HepG2 (cell line): ENCODE data around the gene TUBA4A. TPM values are rescaled to one million over a fixed set of nuclear protein-coding genes. Genes with fewer than 3 reads are reported as not detected.

ENCODE experiments used
- ASH2L ChIP-seq: fragments of 300-600, 200-600 bp; sonication (generic); IDR thresholded peaks from 2 replicates; pipeline ENCODE4 v1.7.0; 2017; ENCODE audit warnings: low read depth, mild to moderate bottlenecking, moderate library complexity, mixed read lengths, low read length; ENCODE audit not compliant: insufficient read length
- FOSL2 ChIP-seq: sonication (generic); formaldehyde crosslinking; IDR thresholded peaks from 2 replicates; pipeline ENCODE4 v1.4.0; 2020; ENCODE audit warnings: missing genetic modification reagents
- HNF4G ChIP-seq, 2 experiments: sonication (generic) in 1 of 2; formaldehyde crosslinking in 1 of 2; IDR thresholded peaks; 2 replicates each; pipeline versions ENCODE4 v1.4.0 to v1.6.1; 2011 to 2020; ENCODE audit warnings: borderline replicate concordance in 2 of 2, low read depth in 2 of 2, mild to moderate bottlenecking in 2 of 2, low read length in 1 of 2, missing genetic modification reagents in 1 of 2, moderate library complexity in 1 of 2
- HNRNPL ChIP-seq: fragments of 200-400 bp; formaldehyde crosslinking; IDR thresholded peaks from 2 replicates; pipeline ENCODE4 v1.6.1; 2017; ENCODE audit warnings: mild to moderate bottlenecking, low read depth, low read length
- KDM1A ChIP-seq: IDR thresholded peaks from 2 replicates; pipeline ENCODE4 v1.6.1; 2016; ENCODE audit warnings: missing compliant biosample characterization
- LBX2 ChIP-seq: sonication (generic); formaldehyde crosslinking; IDR thresholded peaks from 2 replicates; pipeline ENCODE4 v1.5.0; 2020; ENCODE audit warnings: missing genetic modification reagents, mild to moderate bottlenecking, borderline replicate concordance
- MIER3 ChIP-seq: IDR thresholded peaks from 2 replicates; pipeline ENCODE4 v1.6.1; 2016; ENCODE audit warnings: missing compliant biosample characterization, borderline replicate concordance
- NFYB ChIP-seq: sonication (generic); formaldehyde crosslinking; IDR thresholded peaks from 2 replicates; pipeline ENCODE4 v1.4.0; 2020; ENCODE audit warnings: missing genetic modification reagents
- PHB2 ChIP-seq: fragments of 450-650 bp; IDR thresholded peaks from 2 replicates; pipeline ENCODE4 v1.6.1; 2018; ENCODE audit not compliant: partially characterized antibody
- SNAI1 ChIP-seq: sonication (generic); formaldehyde crosslinking; IDR thresholded peaks from 2 replicates; pipeline ENCODE4 v1.5.0; 2020; ENCODE audit warnings: mild to moderate bottlenecking, missing genetic modification reagents, borderline replicate concordance
- ZEB1 ChIP-seq: IDR thresholded peaks from 2 replicates; pipeline ENCODE4 v1.6.1; 2012; ENCODE audit warnings: mild to moderate bottlenecking, low read depth, inconsistent platforms; ENCODE audit not compliant: insufficient replicate concordance
- ZHX1 ChIP-seq: sonication (generic); formaldehyde crosslinking; IDR thresholded peaks from 2 replicates; pipeline ENCODE4 v1.8.1; 2022; ENCODE audit warnings: low read depth, mild to moderate bottlenecking, missing genetic modification reagents
- ZNF430 ChIP-seq: sonication (generic); formaldehyde crosslinking; IDR thresholded peaks from 2 replicates; pipeline ENCODE4 v1.9.0; 2021; ENCODE audit warnings: mild to moderate bottlenecking, missing genetic modification reagents
- ZNF484 ChIP-seq: sonication (generic); formaldehyde crosslinking; IDR thresholded peaks from 2 replicates; pipeline ENCODE4 v1.5.1; 2020; ENCODE audit warnings: mild to moderate bottlenecking, low read depth, missing genetic modification reagents, borderline replicate concordance
- ZNF556 ChIP-seq: sonication (generic); formaldehyde crosslinking; IDR thresholded peaks from 2 replicates; pipeline ENCODE4 v1.4.0; 2020; ENCODE audit warnings: mild to moderate bottlenecking, missing genetic modification reagents, borderline replicate concordance
- ZNF704 ChIP-seq: sonication (generic); formaldehyde crosslinking; IDR thresholded peaks from 2 replicates; pipeline ENCODE4 v1.8.1; 2023; ENCODE audit warnings: mild to moderate bottlenecking, inconsistent platforms, moderate library complexity, missing genetic modification reagents, borderline replicate concordance
- ZNF710 ChIP-seq: sonication (generic); formaldehyde crosslinking; IDR thresholded peaks from 2 replicates; pipeline ENCODE4 v1.5.0; 2020; ENCODE audit warnings: mild to moderate bottlenecking, missing genetic modification reagents, borderline replicate concordance
- polyA plus RNA-seq, 8 experiments: library from polyadenylated mRNA; depleted of rRNA in 3 of 8; stranded (reverse) in 7 of 8; unstranded in 1 of 8; fragments of >200 nt; fragmentation: Illumina TruSeq in 4 of 8; extraction: Trizol in 4 of 8; gene quantifications; 2 replicates each; pipeline versions ENCODE4 v1.2.1 to v1.2.3, GENCODE V29; 2011 to 2016; ENCODE audit warnings: low read depth in 4 of 8, missing spikeins in 1 of 8, mixed read lengths in 1 of 8; ENCODE audit not compliant: insufficient read depth in 1 of 8
- total RNA-seq, 5 experiments: library from RNA; depleted of rRNA; stranded (reverse); fragments of >200 nt; fragmentation: Illumina TruSeq; extraction: Trizol; gene quantifications; 2 replicates each; pipeline ENCODE4 v1.2.3, GENCODE V29; 2016; ENCODE audit warnings: low read depth in 1 of 5
- TF ChIP-seq, protein P1 (sequence below): sonication (generic); formaldehyde crosslinking; IDR thresholded peaks from 2 replicates; pipeline ENCODE4 v1.5.0; 2020; ENCODE audit warnings: missing genetic modification reagents, mild to moderate bottlenecking, borderline replicate concordance

The TUBA4A gene
- total and polyA plus RNA-seq, 2 of the 13 experiments (the other 11 are each of a cell fraction or from before 2014, with no cell fraction given): 1.3 to 12.7 TPM

- TF ChIP-seq ZNF704 (no peak), SNAI1 (CRISPR knock-in tag) (no peak), ZNF556 (CRISPR knock-in tag) (no peak), ASH2L (no peak), ZHX1 (CRISPR knock-in tag) (0 out of 2 replicates have a peak, but pooled peaks have one; percentile 34), ZNF484 (no peak), FOSL2 (CRISPR knock-in tag) (peak; percentile 16; the same call in 1 of the 2 replicates), KDM1A (CRISPR knock-in tag) (no peak), ZEB1 (no peak), NFYB (no peak; the same call in 1 of the 2 replicates), HNF4G (IDR thresholded peaks at IDR 0.05; ENCODE audit: borderline replicate concordance, low read depth, low read length) (peak; percentile 35; the same call in 1 of the 2 replicates), HNF4G (CRISPR knock-in tag; IDR thresholded peaks at IDR 0.05; ENCODE audit: borderline replicate concordance, low read depth) (no peak), MIER3 (CRISPR knock-in tag) (0 out of 2 replicates have a peak, but pooled peaks have one; percentile 5), HNRNPL (0 out of 2 replicates have a peak, but pooled peaks have one; percentile 76), ZNF430 (CRISPR knock-in tag) (no peak), LBX2 (0 out of 2 replicates have a peak, but pooled peaks have one; percentile 49), ZNF710 (CRISPR knock-in tag) (no peak), PHB2 (no peak)
- TF ChIP-seq, protein P1, sequence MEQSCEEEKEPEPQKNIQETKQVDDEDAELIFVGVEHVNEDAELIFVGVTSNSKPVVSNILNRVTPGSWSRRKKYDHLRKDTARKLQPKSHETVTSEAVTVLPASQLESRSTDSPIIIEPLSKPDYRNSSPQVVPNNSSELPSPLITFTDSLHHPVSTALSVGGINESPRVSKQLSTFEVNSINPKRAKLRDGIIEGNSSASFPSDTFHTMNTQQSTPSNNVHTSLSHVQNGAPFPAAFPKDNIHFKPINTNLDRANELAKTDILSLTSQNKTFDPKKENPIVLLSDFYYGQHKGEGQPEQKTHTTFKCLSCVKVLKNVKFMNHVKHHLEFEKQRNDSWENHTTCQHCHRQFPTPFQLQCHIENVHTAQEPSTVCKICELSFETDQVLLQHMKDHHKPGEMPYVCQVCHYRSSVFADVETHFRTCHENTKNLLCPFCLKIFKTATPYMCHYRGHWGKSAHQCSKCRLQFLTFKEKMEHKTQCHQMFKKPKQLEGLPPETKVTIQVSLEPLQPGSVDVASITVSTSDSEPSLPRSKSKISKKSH (CRISPR knock-in tag): no peak
Observed at GRCh38 chr2:219269362-219270054, 15.8 kb upstream of the TUBA4A start (continued).
